GM23248 (cell line): Measurements from ENCODE around the gene UGDH.

ENCODE experiments used
- EZH2 ChIP-seq: fragments of 200-600 bp; sonication (generic); IDR thresholded peaks from 2 replicates; pipeline ENCODE4 v1.6.1; 2018; ENCODE audit warnings: antibody characterized with exemption, mild to moderate bottlenecking; ENCODE audit not compliant: insufficient read depth, poor library complexity, severe bottlenecking
- EZH2phosphoT487 ChIP-seq: fragments of 200-600 bp; sonication (generic); IDR thresholded peaks from 2 replicates; pipeline ENCODE4 v1.6.1; 2018; ENCODE audit warnings: antibody characterized with exemption, moderate library complexity, mild to moderate bottlenecking, low read depth; ENCODE audit not compliant: insufficient read depth

GRCh38 chr4:39527296-39528060, at the start of gene UGDH:
- TF ChIP-seq EZH2 (no peak), EZH2phosphoT487 (no peak)
